Tibial artery (tissue), 4 donors: ENCODE data around the gene SMIM7.

Source experiments
- DNase-seq, 2 donors: peaks; one replicate each; pipeline ENCODE4 v3.0.0-alpha.2; 2019
- H3K27ac ChIP-seq, 2 donors: fragments of 200-600 bp; sonication (generic) in 1 of 2; 1 replicate in 1 of 2; 2 replicates in 1 of 2; pipeline ENCODE4 v1.5.1; 2018 to 2019; ENCODE audit warnings: mild to moderate bottlenecking in 1 of 2
- H3K27me3 ChIP-seq, 2 donors: fragments of 200-600 bp; sonication (generic) in 1 of 2; one replicate each; pipeline versions ENCODE4 v1.5.1 to v1.6.0; 2016 to 2019
- H3K36me3 ChIP-seq, 3 donors: fragments of 200-600 bp; sonication (generic) in 2 of 3; one replicate each; pipeline ENCODE4 v1.5.1; 2016 to 2019; ENCODE audit warnings: mild to moderate bottlenecking in 2 of 3
- H3K4me1 ChIP-seq, 4 donors: fragments of 200-600 bp; sonication (generic) in 2 of 4; 1 replicate in 3 of 4; 2 replicates in 1 of 4; pipeline ENCODE4 v1.5.1; 2016 to 2019
- H3K4me3 ChIP-seq, 2 donors: fragments of 200-600 bp; sonication (generic) in 1 of 2; 1 replicate in 1 of 2; 2 replicates in 1 of 2; pipeline ENCODE4 v1.5.1; 2018 to 2019; ENCODE audit warnings: mild to moderate bottlenecking in 2 of 2
- H3K9me3 ChIP-seq, 3 donors: fragments of 200-600 bp; sonication (generic) in 1 of 3; one replicate each; pipeline ENCODE4 v1.5.1; 2016 to 2019
- intact Hi-C: fragments of 100-400 bp; cut with DNase I; formaldehyde crosslinking; loops from one replicate; pipeline ENCODE4 v1.15.0; 2023; ENCODE audit warnings: low total_unique reads
- TF ChIP-seq, protein P1 (sequence below), 2 experiments: fragments of 200-600 bp in 1 of 2; fragments of 450-650 bp in 1 of 2; IDR thresholded peaks; one replicate each; pipeline ENCODE4 v1.5.1; 2017 to 2019; ENCODE audit warnings: antibody characterized with exemption in 2 of 2, mild to moderate bottlenecking in 1 of 2, moderate library complexity in 1 of 2

Gene SMIM7

DNA sequence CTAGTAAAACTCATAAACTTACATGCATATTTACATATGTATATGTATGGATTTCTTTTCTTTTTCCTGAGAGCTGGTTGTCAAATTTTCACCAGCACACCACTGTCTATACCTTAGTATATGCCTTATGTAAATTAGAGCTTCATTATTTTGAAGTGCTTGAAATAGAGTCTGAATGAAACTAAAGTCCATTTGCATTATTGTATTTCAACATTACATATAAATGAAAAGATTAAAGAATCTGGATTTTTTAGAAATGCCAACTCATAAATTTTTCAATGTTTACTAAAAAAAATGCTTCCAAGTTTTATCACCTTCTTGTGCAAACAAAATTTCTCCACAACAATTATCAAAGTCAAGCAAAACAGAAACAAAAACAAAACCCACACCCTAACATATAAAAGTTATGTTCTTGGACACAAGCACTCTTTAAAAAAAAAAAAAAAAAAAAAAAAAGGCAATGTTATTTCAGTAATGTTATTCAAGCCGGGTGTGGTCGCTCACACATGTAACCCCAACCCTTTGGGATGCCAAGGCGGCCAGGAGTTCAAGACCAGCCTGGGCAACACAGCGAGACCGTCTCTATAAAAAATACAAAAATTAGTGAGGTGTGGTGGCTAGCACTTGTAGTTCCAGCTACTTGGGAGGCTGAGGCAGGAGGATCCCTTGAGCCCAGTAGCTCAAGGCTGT lies 50.3 kb downstream of the SMIM7 start:
- H3K4me1 ChIP-seq, result peaks cover 0 to 73% (median 24%) of the 10 kb centered on the region in 4 donors
- DNase-seq, result no peak
- intact Hi-C loops, result no loop called here
- H3K4me3 ChIP-seq, result no peak overlapping the region
- H3K27ac ChIP-seq, result no peak overlapping the region
- TF ChIP-seq, protein P1, sequence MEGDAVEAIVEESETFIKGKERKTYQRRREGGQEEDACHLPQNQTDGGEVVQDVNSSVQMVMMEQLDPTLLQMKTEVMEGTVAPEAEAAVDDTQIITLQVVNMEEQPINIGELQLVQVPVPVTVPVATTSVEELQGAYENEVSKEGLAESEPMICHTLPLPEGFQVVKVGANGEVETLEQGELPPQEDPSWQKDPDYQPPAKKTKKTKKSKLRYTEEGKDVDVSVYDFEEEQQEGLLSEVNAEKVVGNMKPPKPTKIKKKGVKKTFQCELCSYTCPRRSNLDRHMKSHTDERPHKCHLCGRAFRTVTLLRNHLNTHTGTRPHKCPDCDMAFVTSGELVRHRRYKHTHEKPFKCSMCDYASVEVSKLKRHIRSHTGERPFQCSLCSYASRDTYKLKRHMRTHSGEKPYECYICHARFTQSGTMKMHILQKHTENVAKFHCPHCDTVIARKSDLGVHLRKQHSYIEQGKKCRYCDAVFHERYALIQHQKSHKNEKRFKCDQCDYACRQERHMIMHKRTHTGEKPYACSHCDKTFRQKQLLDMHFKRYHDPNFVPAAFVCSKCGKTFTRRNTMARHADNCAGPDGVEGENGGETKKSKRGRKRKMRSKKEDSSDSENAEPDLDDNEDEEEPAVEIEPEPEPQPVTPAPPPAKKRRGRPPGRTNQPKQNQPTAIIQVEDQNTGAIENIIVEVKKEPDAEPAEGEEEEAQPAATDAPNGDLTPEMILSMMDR (IDR thresholded peaks at IDR 0.05), result no peak
- H3K36me3 ChIP-seq, result no peaks in the 10 kb centered on the region
- H3K27me3 ChIP-seq, result no peaks in the 10 kb centered on the region
- no peaks in the 10 kb centered on the region for H3K9me3 ChIP-seq

- DNase-seq, result peak in 1 of 2 donors; percentile 79
- peak overlapping the region; percentile 62 to 72 for H3K27ac ChIP-seq
- intact Hi-C loops, result no loop called here
- no peaks in the 10 kb centered on the region for H3K9me3 ChIP-seq
- no peaks in the 10 kb centered on the region for H3K36me3 ChIP-seq
- no peak overlapping the region for H3K4me3 ChIP-seq
- H3K27me3 ChIP-seq, result no peaks in the 10 kb centered on the region
- TF ChIP-seq, protein P1 (IDR thresholded peaks at IDR 0.05), result no peak
- H3K4me1 ChIP-seq, result peaks cover 0 to 71% (median 27%) of the 10 kb centered on the region in 4 donors
Observed at GRCh38 chr19:16608290-16608739, 51.6 kb downstream of the SMIM7 start.

DNA sequence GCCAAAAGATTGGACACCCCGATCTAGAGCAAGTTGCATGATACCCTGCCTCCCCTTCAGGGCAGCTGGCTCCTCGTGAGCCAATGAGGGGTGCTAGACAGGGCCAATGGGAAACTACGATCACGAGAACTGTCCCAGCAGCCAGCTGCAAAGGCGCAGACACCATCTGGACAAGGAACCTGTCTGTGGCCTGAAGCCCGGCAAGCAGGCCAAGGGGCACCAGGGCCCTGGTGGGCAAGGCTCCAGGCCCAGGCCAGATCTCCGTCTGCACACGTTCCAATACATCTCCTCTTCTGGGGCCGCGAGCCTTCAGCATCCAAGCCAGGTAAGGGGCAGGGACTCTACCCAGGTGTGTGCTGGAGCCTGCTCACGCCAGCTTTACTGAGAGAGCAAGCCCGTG lies 52.1 kb downstream of the SMIM7 start:
- peaks cover 0 to 71% (median 29%) of the 10 kb centered on the region in 4 donors for H3K4me1 ChIP-seq
- DNase-seq, result no peak
- TF ChIP-seq, protein P1 (IDR thresholded peaks at IDR 0.05), result no peak

DNA sequence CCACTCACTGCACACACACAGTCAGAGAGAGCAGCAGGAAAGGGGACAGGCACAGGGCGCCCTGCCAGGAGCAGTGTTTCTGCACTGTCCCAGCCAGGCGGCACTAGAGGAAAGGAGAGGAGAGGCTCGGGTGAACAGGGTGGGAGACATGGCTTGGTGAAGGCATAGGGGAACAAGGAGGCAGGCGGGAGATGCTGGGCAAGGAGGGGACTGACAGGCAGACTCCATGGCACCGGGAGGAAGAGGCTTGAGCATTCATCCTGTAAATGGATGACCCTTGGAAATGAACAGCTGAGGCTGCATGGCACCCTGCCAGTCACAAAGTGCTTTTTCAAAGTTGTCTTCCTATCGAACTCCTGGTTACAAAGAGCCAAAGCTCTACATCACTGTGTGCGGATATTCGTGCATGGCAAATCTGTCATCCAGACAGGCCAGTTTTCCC lies 54.4 kb downstream of the SMIM7 start:
- peaks cover 0 to 60% (median 30%) of the 10 kb centered on the region in 4 donors for H3K4me1 ChIP-seq
- intact Hi-C loops, result no loop called here
- TF ChIP-seq, protein P1 (IDR thresholded peaks at IDR 0.05), result no peak
- H3K27me3 ChIP-seq, result no peaks in the 10 kb centered on the region
- H3K9me3 ChIP-seq, result no peaks in the 10 kb centered on the region
- H3K36me3 ChIP-seq, result no peaks in the 10 kb centered on the region
- no peak overlapping the region for H3K4me3 ChIP-seq
- DNase-seq, result no peak
- H3K27ac ChIP-seq, result no peak overlapping the region

More for the DNA sequence above, 52.1 kb downstream of the SMIM7 start:
- no peaks in the 10 kb centered on the region for H3K27me3 ChIP-seq
- peak overlapping the region; percentile 62 to 72 for H3K27ac ChIP-seq
- no peaks in the 10 kb centered on the region for H3K9me3 ChIP-seq
- intact Hi-C loops, result no loop called here
- H3K36me3 ChIP-seq, result no peaks in the 10 kb centered on the region
- H3K4me3 ChIP-seq, result no peak overlapping the region

DNA sequence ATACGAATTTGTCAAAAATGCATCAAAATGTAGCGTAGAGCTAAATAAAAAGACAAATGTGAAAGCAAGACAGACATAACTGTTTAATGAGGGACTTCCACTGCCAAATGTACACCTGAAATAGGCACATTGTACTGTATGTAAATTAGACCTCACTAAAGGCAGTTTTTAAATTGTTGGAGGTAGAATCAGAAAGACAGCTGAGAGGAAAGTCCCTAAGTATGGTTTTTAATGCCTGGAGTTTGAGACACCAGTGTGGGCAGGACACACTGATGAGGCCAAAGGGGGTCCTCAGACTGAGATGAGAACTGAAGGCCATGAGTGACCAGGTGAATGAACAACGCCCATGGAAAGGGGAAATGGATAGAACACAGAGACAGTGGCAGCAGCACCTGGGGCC lies 54.8 kb downstream of the SMIM7 start:
- intact Hi-C loops, result no loop called here
- Histone ChIP-seq H3K4me3 (no peak overlapping the region), H3K9me3 (no peaks in the 10 kb centered on the region), H3K27ac (no peak overlapping the region), H3K36me3 (no peaks in the 10 kb centered on the region), H3K4me1 (peaks cover 0 to 60% (median 31%) of the 10 kb centered on the region in 4 donors), H3K27me3 (no peaks in the 10 kb centered on the region)
- no peak for DNase-seq
- TF ChIP-seq, protein P1 (IDR thresholded peaks at IDR 0.05), result no peak
